Osteocyte (in vitro differentiated cells): Measurements from ENCODE around the gene LARGE2. TPM values are rescaled to one million over a fixed set of nuclear protein-coding genes. Genes with fewer than 3 reads are reported as not detected.
"Not testable (repeated sequence)": the region's sequence is repeated elsewhere in the genome, so short reads cannot be mapped to it uniquely, and the experiment has no call there.

Source experiments
- DNase-seq: peaks from one replicate; pipeline ENCODE4 v3.0.0; 2021; ENCODE audit warnings: mixed read lengths; ENCODE audit not compliant: unreplicated experiment; ENCODE audit errors: extremely low spot score
- H3K27ac Mint-ChIP-seq: one replicate; pipeline ENCODE4 v1.8.0; 2021; ENCODE audit warnings: mild to moderate bottlenecking, mixed read lengths; ENCODE audit not compliant: unreplicated experiment
- H3K27me3 Mint-ChIP-seq: one replicate; pipeline ENCODE4 v1.8.0; 2021; ENCODE audit warnings: mixed read lengths; ENCODE audit not compliant: unreplicated experiment
- H3K36me3 Mint-ChIP-seq: one replicate; pipeline ENCODE4 v1.8.0; 2021; ENCODE audit warnings: mixed read lengths; ENCODE audit not compliant: unreplicated experiment
- H3K4me1 Mint-ChIP-seq: one replicate; pipeline ENCODE4 v1.8.0; 2021; ENCODE audit warnings: mixed read lengths; ENCODE audit not compliant: unreplicated experiment
- H3K4me3 Mint-ChIP-seq: one replicate; pipeline ENCODE4 v1.8.0; 2021; ENCODE audit warnings: mild to moderate bottlenecking, moderate library complexity, mixed read lengths; ENCODE audit not compliant: unreplicated experiment
- H3K9me3 Mint-ChIP-seq: one replicate; pipeline ENCODE4 v1.8.0; 2021; ENCODE audit warnings: mixed read lengths; ENCODE audit not compliant: unreplicated experiment
- CTCF ChIP-seq: fragments of 200-600 bp; sonication (generic); IDR thresholded peaks from 2 replicates; pipeline ENCODE4 v1.5.0; 2021; ENCODE audit warnings: antibody characterized with exemption, mild to moderate bottlenecking, moderate library complexity
- total RNA-seq: library from RNA; stranded (reverse); gene quantifications from 2 replicates; pipeline ENCODE4 v1.2.1, GENCODE V29; 2021

Gene LARGE2
- total RNA-seq, 1 donor from 2014 or later: not detected

GRCh38 chr11:45897556-45897955 is 24.9 kb upstream of the LARGE2 start:
- TF ChIP-seq CTCF: no peak
- Mint-ChIP-seq H3K27ac (no peak overlapping the region), H3K4me3 (no peak overlapping the region), H3K27me3 (peaks cover 8% of the 10 kb centered on the region), H3K36me3 (no peaks in the 10 kb centered on the region), H3K9me3 (no peaks in the 10 kb centered on the region), H3K4me1 (peaks cover 12% of the 10 kb centered on the region)
- no peak for DNase-seq

- Mint-ChIP-seq H3K36me3 (no peaks in the 10 kb centered on the region), H3K27ac (peak overlapping the region; percentile 66), H3K4me1 (peaks cover 12% of the 10 kb centered on the region), H3K9me3 (no peaks in the 10 kb centered on the region), H3K27me3 (peaks cover 8% of the 10 kb centered on the region), H3K4me3 (peak overlapping the region; percentile 70)
- no peak for DNase-seq
- TF ChIP-seq CTCF: no peak
Measured at GRCh38 chr11:45899086-45899447, 23.4 kb upstream of the LARGE2 start.

GRCh38 chr11:45899448-45900174 is 22.8 kb upstream of the LARGE2 start:
- H3K27me3 Mint-ChIP-seq: peaks cover 8% of the 10 kb centered on the region
- no peak for TF ChIP-seq CTCF
- peak overlapping the region; percentile 66 for H3K27ac Mint-ChIP-seq

GRCh38 chr11:45900175-45900800 is 22.2 kb upstream of the LARGE2 start:
- H3K27me3 Mint-ChIP-seq, H3K36me3 Mint-ChIP-seq, DNase-seq, H3K9me3 Mint-ChIP-seq: not testable (repeated sequence)
- H3K27ac Mint-ChIP-seq: peak overlapping the region; percentile 45
- H3K4me3 Mint-ChIP-seq: peak overlapping the region; percentile 73
- peaks cover 12% of the 10 kb centered on the region for H3K4me1 Mint-ChIP-seq

More at GRCh38 chr11:45899448-45900174, 22.8 kb upstream of the LARGE2 start:
- peak; percentile 92 for DNase-seq
- no peaks in the 10 kb centered on the region for H3K36me3 Mint-ChIP-seq
- no peaks in the 10 kb centered on the region for H3K9me3 Mint-ChIP-seq
- peak overlapping the region; percentile 70 for H3K4me3 Mint-ChIP-seq
- peaks cover 12% of the 10 kb centered on the region for H3K4me1 Mint-ChIP-seq

GRCh38 chr11:45900916-45901617 is 21.4 kb upstream of the LARGE2 start:
- no peak for TF ChIP-seq CTCF
- peaks cover 4% of the 10 kb centered on the region for H3K27me3 Mint-ChIP-seq
- no peaks in the 10 kb centered on the region for H3K9me3 Mint-ChIP-seq
- H3K36me3 Mint-ChIP-seq: no peaks in the 10 kb centered on the region
- DNase-seq: no peak
- no peak overlapping the region for H3K27ac Mint-ChIP-seq
- H3K4me1 Mint-ChIP-seq: peaks cover 12% of the 10 kb centered on the region
- peak overlapping the region; percentile 73 for H3K4me3 Mint-ChIP-seq
